Gastroesophageal sphincter (tissue), 4 donors: ENCODE measurements around the gene VANGL2. TPM values are rescaled to one million over a fixed set of nuclear protein-coding genes. Genes with fewer than 3 reads are reported as not detected.

Experiments
- ATAC-seq: fragments of 150-250 bp; one replicate; pipeline ENCODE4 v1.9.1; 2016; ENCODE audit warnings: mild to moderate bottlenecking, moderate library complexity
- H3K27ac ChIP-seq, 4 donors: fragments of 200-600 bp; sonication (generic) in 3 of 4; 1 replicate in 3 of 4; 2 replicates in 1 of 4; pipeline ENCODE4 v1.5.1; 2016 to 2019
- H3K27me3 ChIP-seq: fragments of 200-600 bp; sonication (generic); one replicate; pipeline ENCODE4 v1.5.1; 2019
- H3K36me3 ChIP-seq, 2 donors: fragments of 200-600 bp; sonication (generic); one replicate each; pipeline ENCODE4 v1.5.1; 2019; ENCODE audit warnings: control low read depth in 1 of 2
- H3K4me1 ChIP-seq, 3 donors: fragments of 200-600 bp; sonication (generic); 1 replicate in 2 of 3; 2 replicates in 1 of 3; pipeline ENCODE4 v1.5.1; 2016 to 2019; ENCODE audit warnings: control low read depth in 2 of 3
- H3K4me3 ChIP-seq, 2 donors: fragments of 200-600 bp; sonication (generic); one replicate each; pipeline ENCODE4 v1.5.1; 2019; ENCODE audit warnings: mild to moderate bottlenecking in 1 of 2, moderate library complexity in 1 of 2
- H3K9me3 ChIP-seq, 3 donors: fragments of 200-600 bp; sonication (generic); one replicate each; pipeline ENCODE4 v1.5.1; 2017 to 2019; ENCODE audit warnings: control low read depth in 2 of 3
- EP300 ChIP-seq: sonication (generic); formaldehyde crosslinking; IDR thresholded peaks from one replicate; pipeline ENCODE4 v1.6.1; 2017; ENCODE audit warnings: antibody characterized with exemption, mild to moderate bottlenecking
- POLR2A ChIP-seq, 2 donors: fragments of 450-650 bp; IDR thresholded peaks; one replicate each; pipeline ENCODE4 v1.6.1; 2017; ENCODE audit warnings: antibody characterized with exemption in 2 of 2, mild to moderate bottlenecking in 2 of 2, moderate library complexity in 1 of 2
- POLR2AphosphoS5 ChIP-seq: sonication (generic); formaldehyde crosslinking; IDR thresholded peaks from one replicate; pipeline ENCODE4 v1.6.1; 2017; ENCODE audit warnings: antibody characterized with exemption
- WGBS, 2 donors: methylation state at CpG; one replicate each; pipeline ENCODE4 v1.1.5; 2018; ENCODE audit warnings: low coverage in 1 of 2; 5-methylcytosine and 5-hydroxymethylcytosine counted together
- total RNA-seq, 4 donors: library from RNA; depleted of rRNA; stranded (reverse); fragments of >200 nt; gene quantifications; one replicate each; pipeline ENCODE4 v1.1.0, GENCODE V29; 2016
- TF ChIP-seq, protein P1 (sequence below), 4 experiments: fragments of 200-600 bp in 2 of 4; fragments of 450-650 bp in 2 of 4; sonication (generic) in 1 of 4; IDR thresholded peaks; one replicate each; pipeline ENCODE4 v1.5.1; 2017 to 2019; ENCODE audit warnings: antibody characterized with exemption in 4 of 4, mild to moderate bottlenecking in 2 of 4, moderate library complexity in 2 of 4

The VANGL2 gene
- total RNA-seq, 4 donors from 2014 or later, result 0.62 to 8.5 (median 4.3) TPM

DNA sequence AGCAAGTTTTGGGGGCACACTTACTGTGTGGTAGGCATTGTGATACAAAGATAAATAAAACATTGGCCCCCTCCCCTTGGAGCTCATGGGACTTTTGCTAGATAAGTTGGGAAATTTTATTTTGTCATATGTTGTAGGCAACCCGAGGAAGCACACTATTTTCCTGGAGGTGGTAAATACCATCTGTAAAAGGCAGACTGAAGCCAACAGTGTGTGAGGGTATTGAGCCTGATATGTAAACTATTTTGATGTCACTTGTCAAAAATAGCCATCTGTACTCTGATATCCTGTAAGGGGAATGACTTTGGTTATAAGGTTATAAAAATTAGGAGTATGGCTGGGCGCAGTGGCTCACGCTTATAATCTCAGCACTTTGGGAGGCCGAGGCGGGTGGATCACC lies 30.6 kb downstream of the VANGL2 start:
- Histone ChIP-seq H3K36me3 (peaks cover 0 to 10% of the 10 kb centered on the region in 2 donors), H3K4me1 (no peaks in the 10 kb centered on the region), H3K4me3 (no peak overlapping the region), H3K27me3 (no peaks in the 10 kb centered on the region), H3K27ac (no peak overlapping the region), H3K9me3 (no peaks in the 10 kb centered on the region)
- ATAC-seq, result no peak
- 80 to 93% methylated on average over 1 to 5 of the region's 5 CpGs for WGBS, 2 donors
- TF ChIP-seq POLR2A (IDR thresholded peaks at IDR 0.05) (no peak), POLR2AphosphoS5 (no peak), EP300 (no peak)

DNA sequence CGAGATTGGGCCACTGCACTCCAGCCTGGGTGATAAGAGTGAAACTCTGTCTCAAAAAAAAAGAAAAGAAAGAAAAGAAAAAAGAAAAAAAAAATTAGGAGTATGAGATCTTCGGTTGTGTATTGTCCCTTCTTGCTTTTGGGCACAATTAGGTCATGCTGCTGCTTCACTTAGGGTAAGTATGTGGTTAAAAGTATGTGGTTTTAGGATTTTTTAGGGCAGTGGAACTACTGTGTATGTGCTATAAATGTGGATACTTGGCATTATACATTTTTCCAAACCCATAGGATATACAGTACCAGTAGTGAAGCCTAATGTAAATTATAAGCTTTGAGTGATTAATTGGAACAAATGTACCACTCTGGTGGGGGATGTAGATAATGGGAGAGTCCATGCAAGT lies 31.2 kb downstream of the VANGL2 start:
- TF ChIP-seq POLR2AphosphoS5 (no peak), EP300 (no peak), POLR2A (IDR thresholded peaks at IDR 0.05) (no peak)
- TF ChIP-seq, protein P1, sequence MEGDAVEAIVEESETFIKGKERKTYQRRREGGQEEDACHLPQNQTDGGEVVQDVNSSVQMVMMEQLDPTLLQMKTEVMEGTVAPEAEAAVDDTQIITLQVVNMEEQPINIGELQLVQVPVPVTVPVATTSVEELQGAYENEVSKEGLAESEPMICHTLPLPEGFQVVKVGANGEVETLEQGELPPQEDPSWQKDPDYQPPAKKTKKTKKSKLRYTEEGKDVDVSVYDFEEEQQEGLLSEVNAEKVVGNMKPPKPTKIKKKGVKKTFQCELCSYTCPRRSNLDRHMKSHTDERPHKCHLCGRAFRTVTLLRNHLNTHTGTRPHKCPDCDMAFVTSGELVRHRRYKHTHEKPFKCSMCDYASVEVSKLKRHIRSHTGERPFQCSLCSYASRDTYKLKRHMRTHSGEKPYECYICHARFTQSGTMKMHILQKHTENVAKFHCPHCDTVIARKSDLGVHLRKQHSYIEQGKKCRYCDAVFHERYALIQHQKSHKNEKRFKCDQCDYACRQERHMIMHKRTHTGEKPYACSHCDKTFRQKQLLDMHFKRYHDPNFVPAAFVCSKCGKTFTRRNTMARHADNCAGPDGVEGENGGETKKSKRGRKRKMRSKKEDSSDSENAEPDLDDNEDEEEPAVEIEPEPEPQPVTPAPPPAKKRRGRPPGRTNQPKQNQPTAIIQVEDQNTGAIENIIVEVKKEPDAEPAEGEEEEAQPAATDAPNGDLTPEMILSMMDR (IDR thresholded peaks at IDR 0.05), result no peak
- no peak for ATAC-seq
- peaks cover 0 to 5% of the 10 kb centered on the region in 2 donors for H3K36me3 ChIP-seq
- no peak overlapping the region for H3K27ac ChIP-seq
- H3K4me3 ChIP-seq, result no peak overlapping the region
- H3K27me3 ChIP-seq, result no peaks in the 10 kb centered on the region
- WGBS, 2 donors, result 64 to 100% methylated on average over 2 of the region's 2 CpGs
- no peaks in the 10 kb centered on the region for H3K4me1 ChIP-seq
- no peaks in the 10 kb centered on the region for H3K9me3 ChIP-seq

DNA sequence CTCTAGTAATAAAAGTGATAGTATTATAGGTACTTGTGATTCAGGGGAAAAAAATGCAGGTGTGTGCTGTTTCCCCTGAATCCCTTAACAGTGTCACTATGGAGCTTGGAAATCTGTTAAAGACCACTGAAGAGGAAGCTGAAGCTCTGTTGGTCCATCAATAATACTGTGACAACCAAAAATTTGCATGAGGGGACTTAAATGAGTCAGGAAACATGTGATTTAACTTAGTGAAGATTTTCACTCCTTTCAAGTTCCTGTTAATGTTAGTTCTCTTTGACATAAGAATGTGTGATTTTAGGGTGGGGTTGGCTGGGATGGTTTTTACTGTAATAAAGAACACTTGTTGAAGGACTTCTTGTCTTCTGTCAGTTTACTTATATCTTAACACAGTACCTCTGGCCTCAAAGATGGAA lies 32.0 kb downstream of the VANGL2 start:
- Histone ChIP-seq H3K9me3 (no peaks in the 10 kb centered on the region), H3K27ac (no peak overlapping the region), H3K4me3 (no peak overlapping the region), H3K36me3 (no peaks in the 10 kb centered on the region), H3K4me1 (no peaks in the 10 kb centered on the region), H3K27me3 (no peaks in the 10 kb centered on the region)
- no peak for TF ChIP-seq EP300
- no peak for TF ChIP-seq POLR2A (IDR thresholded peaks at IDR 0.05)
- TF ChIP-seq, protein P1 (IDR thresholded peaks at IDR 0.05), result no peak
- no peak for TF ChIP-seq POLR2AphosphoS5
- ATAC-seq, result no peak

DNA sequence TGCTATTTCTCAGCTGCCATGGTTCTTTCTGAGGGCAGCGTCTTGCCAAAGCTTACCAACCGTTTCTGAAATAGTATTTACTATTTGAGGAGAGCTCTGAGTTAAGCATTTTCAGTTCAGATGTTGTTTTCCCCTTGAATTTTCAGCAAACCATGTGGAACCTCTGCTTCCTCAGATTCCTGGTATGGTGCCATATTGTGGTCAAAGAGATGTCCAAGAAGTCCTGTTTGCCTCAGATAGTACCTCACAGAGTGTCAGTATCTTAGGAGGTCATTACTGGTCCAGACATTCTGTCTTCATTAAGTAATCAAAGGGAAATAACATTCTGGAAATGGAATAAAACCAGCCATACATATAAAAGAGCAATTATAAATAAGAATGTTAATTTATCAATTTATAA lies 36.6 kb downstream of the VANGL2 start:
- WGBS, 2 donors, result 57 to 58% methylated on average over 2 of the region's 2 CpGs

DNA sequence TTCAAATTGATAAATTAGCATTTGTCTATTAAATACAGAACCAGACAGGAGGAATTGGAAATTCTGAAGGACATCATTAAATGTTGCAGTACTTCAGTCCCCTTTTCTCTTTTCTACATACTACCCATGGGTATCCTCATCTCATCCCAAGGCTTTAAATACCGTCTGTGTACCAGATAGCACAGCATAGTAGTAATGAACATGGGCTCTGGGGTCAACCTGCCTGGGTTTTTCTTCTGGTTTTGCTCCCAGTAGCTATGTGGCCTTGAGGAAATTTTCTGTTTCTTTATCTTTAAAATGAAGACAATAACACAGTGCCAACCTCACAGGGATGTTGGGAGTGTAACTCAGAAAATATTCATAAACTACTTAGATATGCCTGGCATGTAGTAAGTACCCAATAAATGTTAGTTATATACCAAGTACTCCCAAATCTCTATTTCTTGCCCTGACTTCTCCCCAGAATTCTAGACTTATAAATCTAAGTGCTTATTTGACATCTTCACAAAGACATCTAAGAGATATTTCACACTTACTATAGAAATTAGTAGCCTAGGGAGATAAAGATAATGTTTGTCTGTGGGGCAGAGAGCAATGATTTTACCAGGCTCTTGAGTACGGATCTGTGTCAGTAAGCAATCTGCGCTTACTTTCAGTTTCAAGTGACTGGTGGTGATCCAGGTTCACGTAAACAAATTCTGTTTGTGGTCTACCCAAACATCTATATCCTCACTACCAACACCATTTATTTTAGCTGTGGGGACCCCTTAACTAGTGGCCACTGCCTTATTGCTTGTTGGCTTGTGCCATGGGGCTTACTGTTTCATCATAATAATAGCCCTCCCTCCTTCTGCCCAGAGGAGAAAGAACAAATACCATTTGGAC lies 37.3 kb downstream of the VANGL2 start:
- TF ChIP-seq POLR2A (IDR thresholded peaks at IDR 0.05) (no peak), POLR2AphosphoS5 (no peak), EP300 (no peak)
- TF ChIP-seq, protein P1 (IDR thresholded peaks at IDR 0.05), result no peak
- WGBS, 2 donors, result 64 to 80% methylated on average over 4 of the region's 4 CpGs
- ATAC-seq, result no peak
- Histone ChIP-seq H3K4me3 (no peak overlapping the region), H3K9me3 (no peaks in the 10 kb centered on the region), H3K27me3 (no peaks in the 10 kb centered on the region), H3K27ac (no peak overlapping the region), H3K4me1 (no peaks in the 10 kb centered on the region), H3K36me3 (no peaks in the 10 kb centered on the region)

More for the DNA sequence above, 36.6 kb downstream of the VANGL2 start:
- Histone ChIP-seq H3K36me3 (no peaks in the 10 kb centered on the region), H3K4me1 (no peaks in the 10 kb centered on the region), H3K4me3 (no peak overlapping the region), H3K27ac (no peak overlapping the region), H3K9me3 (no peaks in the 10 kb centered on the region), H3K27me3 (no peaks in the 10 kb centered on the region)
- TF ChIP-seq, protein P1 (IDR thresholded peaks at IDR 0.05), result no peak
- TF ChIP-seq EP300 (no peak), POLR2A (IDR thresholded peaks at IDR 0.05) (no peak)
- ATAC-seq, result no peak
